Measurements from ENCODE around the gene FADS1.

GRCh38 chr11:61836193-61836592, 19.4 kb upstream of the FADS1 start:
- TF ChIP-seq CTCF (conservative IDR thresholded peaks at IDR 0.05 in 1 of 2, IDR thresholded peaks at IDR 0.05 in 1 of 2; ENCODE audit: low read depth in 1 of 2, low read length in 2 of 2) (no peak), EZH2 (IDR thresholded peaks at IDR 0.05; ENCODE audit: low read length, missing control alignments) (no peak)
